Keratinocyte (primary cell): Measurements from ENCODE around the gene TEX44. TPM values are rescaled to one million over a fixed set of nuclear protein-coding genes. Genes with fewer than 3 reads are reported as not detected.

ENCODE experiments used
- DNase-seq: peaks from one replicate; pipeline ENCODE4 v3.0.0-alpha.2; 2011; ENCODE audit warnings: low read depth, missing footprints, low spot score
- FAIRE-seq: peaks from 2 replicates; lab custom pipeline; 2011; peaks lifted over from hg19 to GRCh38; lab: Jason Lieb, UNC
- H2AFZ ChIP-seq: 2 replicates; pipeline ENCODE4 v1.6.0; 2012; ENCODE audit warnings: low read length, control low read depth, inconsistent platforms; ENCODE audit not compliant: control insufficient read depth
- H3K27ac ChIP-seq: 2 replicates; pipeline ENCODE4 v1.5.1; 2011; ENCODE audit warnings: low read length; ENCODE audit not compliant: control insufficient read depth, insufficient read depth
- H3K27me3 ChIP-seq: 3 replicates; pipeline ENCODE4 v1.6.0; 2011; ENCODE audit warnings: low read length; ENCODE audit not compliant: control insufficient read depth, insufficient read depth; ENCODE audit errors: extremely low read depth
- H3K36me3 ChIP-seq, 2 experiments: 2 replicates in 1 of 2; 3 replicates in 1 of 2; pipeline ENCODE4 v1.5.1; 2011; ENCODE audit warnings: low read length in 2 of 2, mild to moderate bottlenecking in 1 of 2; ENCODE audit not compliant: control insufficient read depth in 2 of 2, insufficient read depth in 2 of 2; ENCODE audit errors: extremely low read depth in 1 of 2
- H3K4me1 ChIP-seq: 3 replicates; pipeline ENCODE4 v1.5.1; 2011; ENCODE audit warnings: low read length; ENCODE audit not compliant: control insufficient read depth, insufficient read depth; ENCODE audit errors: extremely low read depth
- H3K4me2 ChIP-seq: 3 replicates; pipeline ENCODE4 v1.6.0; 2011; ENCODE audit warnings: low read depth, low read length; ENCODE audit not compliant: control insufficient read depth, insufficient read depth; ENCODE audit errors: extremely low read depth
- H3K4me3 ChIP-seq, 3 experiments: fragments of 200-600 bp in 1 of 3; sonication (generic) in 1 of 3; 2 replicates in 2 of 3; 3 replicates in 1 of 3; pipeline ENCODE4 v1.5.1; 2011 to 2016; ENCODE audit warnings: low read length in 3 of 3, mild to moderate bottlenecking in 3 of 3, control low read depth in 2 of 3, inconsistent platforms in 1 of 3, low read depth in 1 of 3, mixed read lengths in 1 of 3, mixed run types in 1 of 3, moderate library complexity in 1 of 3; ENCODE audit not compliant: control insufficient read depth in 2 of 3, insufficient read depth in 2 of 3; ENCODE audit errors: extremely low read depth in 1 of 3
- H3K79me2 ChIP-seq: 2 replicates; pipeline ENCODE4 v1.6.0; 2012; ENCODE audit warnings: low read length; ENCODE audit not compliant: control insufficient read depth, insufficient read depth
- H3K9ac ChIP-seq: 3 replicates; pipeline ENCODE4 v1.6.0; 2011; ENCODE audit warnings: low read length; ENCODE audit not compliant: control insufficient read depth, insufficient read depth; ENCODE audit errors: extremely low read depth
- H3K9me1 ChIP-seq: 3 replicates; pipeline ENCODE4 v1.6.0; 2011; ENCODE audit warnings: low read length; ENCODE audit not compliant: control insufficient read depth, insufficient read depth; ENCODE audit errors: extremely low read depth
- H3K9me3 ChIP-seq: 2 replicates; pipeline ENCODE4 v1.5.1; 2012; ENCODE audit warnings: low read depth, low read length; ENCODE audit not compliant: control insufficient read depth
- H4K20me1 ChIP-seq: 3 replicates; pipeline ENCODE4 v1.6.0; 2011; ENCODE audit warnings: low read length; ENCODE audit not compliant: control insufficient read depth, insufficient read depth; ENCODE audit errors: extremely low read depth
- CTCF ChIP-seq, 3 experiments: IDR thresholded peaks in 1 of 3; conservative IDR thresholded peaks in 1 of 3; optimal IDR thresholded peaks in 1 of 3; 2 replicates in 2 of 3; 3 replicates in 1 of 3; pipeline versions ENCODE3 to v1.5.1; 2011; ENCODE audit warnings: low read length in 3 of 3, mild to moderate bottlenecking in 3 of 3, moderate library complexity in 2 of 3, control low read depth in 1 of 3, inconsistent platforms in 1 of 3; ENCODE audit not compliant: insufficient read depth in 2 of 3; ENCODE audit errors: extremely low read depth in 1 of 3
- EZH2 ChIP-seq: IDR thresholded peaks from one replicate; pipeline ENCODE4 v1.6.1; 2012; ENCODE audit warnings: inconsistent platforms, mild to moderate bottlenecking, low read length, moderate library complexity
- dilution Hi-C: fragments of 300-500 bp; cut with MboI; formaldehyde crosslinking; loops from one replicate; pipeline ENCODE4 v1.7.0; 2020; ENCODE audit warnings: low sequenced_read_pairs; ENCODE audit not compliant: extremely low pct_ligation_motif_present
- polyA plus RNA-seq, 5 experiments: library from polyadenylated mRNA; depleted of rRNA in 3 of 5; stranded (reverse) in 3 of 5; stranded (forward) in 1 of 5; unstranded in 1 of 5; fragments of >200 nt; gene quantifications; 1 replicate in 1 of 5; 2 replicates in 3 of 5; 3 replicates in 1 of 5; pipeline versions ENCODE4 v1.2.1 to v1.2.3, GENCODE V29; 2011 to 2012; ENCODE audit warnings: missing spikeins in 2 of 5, low read depth in 1 of 5, low replicate concordance in 1 of 5

Gene TEX44
- polyA plus RNA-seq, 1 donor (not counting 4 experiments of a cell fraction or from before 2014, with no cell fraction given) = not detected

GRCh38 chr2:231643495-231643888 is 50.8 kb downstream of the TEX44 start:
- peak overlapping the region; percentile 88 for H3K4me2 ChIP-seq
- H3K27me3 ChIP-seq = no peaks in the 10 kb centered on the region
- peak overlapping the region; percentile 96 for H2AFZ ChIP-seq
- H3K79me2 ChIP-seq = no peaks in the 10 kb centered on the region
- H3K4me1 ChIP-seq = peaks cover 26% of the 10 kb centered on the region
- no peaks in the 10 kb centered on the region for H4K20me1 ChIP-seq
- FAIRE-seq (no peak), DNase-seq (no peak)
- H3K9ac ChIP-seq = peak overlapping the region; percentile 91
- H3K4me3 ChIP-seq = no peak overlapping the region
- H3K9me3 ChIP-seq = no peaks in the 10 kb centered on the region
- H3K9me1 ChIP-seq = no peaks in the 10 kb centered on the region
- no peaks in the 10 kb centered on the region for H3K36me3 ChIP-seq
- TF ChIP-seq EZH2 (no peak), CTCF (optimal IDR thresholded peaks at IDR 0.05 in 1 of 3, IDR thresholded peaks at IDR 0.05 in 1 of 3, conservative IDR thresholded peaks at IDR 0.05 in 1 of 3; ENCODE audit: extremely low read depth in 1 of 3, insufficient read depth in 2 of 3, low read length in 3 of 3) (no peak)
- peak overlapping the region; percentile 100 for H3K27ac ChIP-seq
- dilution Hi-C loops = no loop called here

Other genes starting within 250 kb of the TEX44 start
- 0.08 TPM in 1 of 3 replicates, not detected in the others for gene B3GNT7, start 197.2 kb upstream of the TEX44 start, polyA plus RNA-seq
- 103 to 247 TPM (median 123 TPM) in 3 replicates for gene NCL, start 128.4 kb upstream of the TEX44 start, polyA plus RNA-seq
- gene NMUR1, start 62.4 kb upstream of the TEX44 start, polyA plus RNA-seq = not detected in 3 replicates
- gene PTMA, start 115.7 kb downstream of the TEX44 start, polyA plus RNA-seq = 200 to 691 TPM (median 598 TPM) in 3 replicates
- gene PDE6D, start 188.4 kb downstream of the TEX44 start, polyA plus RNA-seq = 24.5 to 33.6 TPM (median 31.6 TPM) in 3 replicates
- gene COPS7B, start 193.6 kb downstream of the TEX44 start, polyA plus RNA-seq = 45.9 to 62.2 TPM (median 53.3 TPM) in 3 replicates